H9 (cell line): ENCODE data around the gene MUS81. TPM values are rescaled to one million over a fixed set of nuclear protein-coding genes. Genes with fewer than 3 reads are reported as not detected.
A peak's percentile ranks its signal among the peaks of the same experiment; 100 is the strongest.

Experiments used
- DNase-seq: peaks from one replicate; pipeline ENCODE4 v3.0.0-alpha.2; 2017
- H2AFZ ChIP-seq: one replicate; pipeline ENCODE4 v1.6.1; 2013; ENCODE audit warnings: mild to moderate bottlenecking, low read length, control low read depth, moderate library complexity
- H2AK5ac ChIP-seq: 2 replicates; pipeline ENCODE4 v1.6.1; 2013; ENCODE audit warnings: low read length, control low read depth, mixed read lengths; ENCODE audit not compliant: insufficient read length
- H2BK120ac ChIP-seq: one replicate; pipeline ENCODE4 v1.6.1; 2013; ENCODE audit warnings: low read depth, mild to moderate bottlenecking, low read length, control low read depth, inconsistent platforms; ENCODE audit not compliant: poor library complexity, severe bottlenecking
- H2BK12ac ChIP-seq: 2 replicates; pipeline ENCODE4 v1.6.1; 2013; ENCODE audit warnings: low read length, control low read depth, mixed read lengths, low read depth; ENCODE audit not compliant: insufficient read length
- H2BK15ac ChIP-seq: 2 replicates; pipeline ENCODE4 v1.6.1; 2013; ENCODE audit warnings: low read depth, low read length, control low read depth
- H2BK20ac ChIP-seq: one replicate; pipeline ENCODE4 v1.6.1; 2013; ENCODE audit warnings: low read depth, mild to moderate bottlenecking, low read length, control low read depth, inconsistent platforms; ENCODE audit not compliant: poor library complexity, severe bottlenecking
- H2BK5ac ChIP-seq: 2 replicates; pipeline ENCODE4 v1.6.1; 2013; ENCODE audit warnings: low read length, control low read depth, mixed read lengths; ENCODE audit not compliant: insufficient read length
- H3K14ac ChIP-seq: 2 replicates; pipeline ENCODE4 v1.6.1; 2013; ENCODE audit warnings: low read length, control low read depth; ENCODE audit not compliant: insufficient read depth
- H3K18ac ChIP-seq: 2 replicates; pipeline ENCODE4 v1.6.1; 2013; ENCODE audit warnings: low read depth, mild to moderate bottlenecking, mixed read lengths, low read length, control low read depth; ENCODE audit not compliant: insufficient read length
- H3K23ac ChIP-seq: 2 replicates; pipeline ENCODE4 v1.6.1; 2013; ENCODE audit warnings: low read length, control low read depth, mixed read lengths, low read depth; ENCODE audit not compliant: insufficient read length
- H3K23me2 ChIP-seq: 2 replicates; pipeline ENCODE4 v1.6.1; 2013; ENCODE audit warnings: low read depth, mild to moderate bottlenecking, mixed read lengths, low read length, control low read depth; ENCODE audit not compliant: insufficient read length, poor library complexity, severe bottlenecking
- H3K27ac ChIP-seq: 2 replicates; pipeline ENCODE4 v1.5.1; 2013; ENCODE audit warnings: low read length, control low read depth, mixed read lengths, low read depth; ENCODE audit not compliant: insufficient read length
- H3K27me3 ChIP-seq: 2 replicates; pipeline ENCODE4 v1.6.1; 2013; ENCODE audit warnings: low read length, control low read depth, inconsistent platforms; ENCODE audit not compliant: insufficient read depth
- H3K4ac ChIP-seq: 2 replicates; pipeline ENCODE4 v1.6.1; 2013; ENCODE audit warnings: low read depth, mild to moderate bottlenecking, control low read depth, inconsistent platforms, low read length, moderate library complexity
- H3K4me1 ChIP-seq: 2 replicates; pipeline ENCODE4 v1.6.1; 2013; ENCODE audit warnings: low read length, control low read depth, inconsistent platforms; ENCODE audit not compliant: insufficient read depth
- H3K4me2 ChIP-seq: 2 replicates; pipeline ENCODE4 v1.6.1; 2013; ENCODE audit warnings: low read length, control low read depth, mixed read lengths; ENCODE audit not compliant: insufficient read length, insufficient read depth
- H3K56ac ChIP-seq: 2 replicates; pipeline ENCODE4 v1.6.1; 2013; ENCODE audit warnings: low read depth, mild to moderate bottlenecking, mixed read lengths, low read length, control low read depth; ENCODE audit not compliant: insufficient read length
- H3K79me1 ChIP-seq: 2 replicates; pipeline ENCODE4 v1.6.1; 2013; ENCODE audit warnings: low read depth, mild to moderate bottlenecking, moderate library complexity, low read length, control low read depth, inconsistent platforms; ENCODE audit not compliant: insufficient read depth, poor library complexity, severe bottlenecking
- H3K79me2 ChIP-seq: 2 replicates; pipeline ENCODE4 v1.6.1; 2013; ENCODE audit warnings: low read length, control low read depth, inconsistent platforms; ENCODE audit not compliant: insufficient read depth
- H3K9ac ChIP-seq: 2 replicates; pipeline ENCODE4 v1.6.1; 2013; ENCODE audit warnings: low read length, control low read depth, mixed read lengths; ENCODE audit not compliant: insufficient read length; ENCODE audit errors: extremely low read depth
- H3K9me3 ChIP-seq: one replicate; pipeline ENCODE4 v1.6.1; 2013; ENCODE audit warnings: low read depth, low read length, inconsistent platforms; ENCODE audit not compliant: control insufficient read depth
- H3T11ph ChIP-seq: one replicate; pipeline ENCODE4 v1.6.1; 2013; ENCODE audit warnings: mild to moderate bottlenecking, low read length, control low read depth, inconsistent platforms
- H4K20me1 ChIP-seq: one replicate; pipeline ENCODE4 v1.6.1; 2013; ENCODE audit not compliant: control insufficient read depth, insufficient read length, insufficient read depth
- H4K5ac ChIP-seq: 2 replicates; pipeline ENCODE4 v1.6.1; 2013; ENCODE audit warnings: low read depth, mild to moderate bottlenecking, mixed read lengths, low read length, control low read depth; ENCODE audit not compliant: insufficient read length
- H4K8ac ChIP-seq: replicated peaks from 2 replicates; pipeline ENCODE4 v1.6.1; 2013; ENCODE audit warnings: low read length, control low read depth, mixed read lengths, low read depth; ENCODE audit not compliant: insufficient read length
- H4K91ac ChIP-seq: 2 replicates; pipeline ENCODE4 v1.6.1; 2013; ENCODE audit warnings: low read depth, mild to moderate bottlenecking, moderate library complexity, mixed read lengths, low read length, control low read depth; ENCODE audit not compliant: insufficient read length
- H3K27ac Mint-ChIP-seq, 3 experiments: 2 replicates in 2 of 3; 3 replicates in 1 of 3; pipeline ENCODE4 v1.8.0; 2020 to 2021; ENCODE audit warnings: mixed read lengths in 3 of 3, mild to moderate bottlenecking in 1 of 3, moderate library complexity in 1 of 3
- H3K27me3 Mint-ChIP-seq: 2 replicates; pipeline ENCODE4 v1.8.0; 2021; ENCODE audit warnings: low read depth, mild to moderate bottlenecking, moderate library complexity, mixed read lengths
- H3K36me3 Mint-ChIP-seq, 3 experiments: 2 replicates in 2 of 3; 3 replicates in 1 of 3; pipeline ENCODE4 v1.8.0; 2020 to 2021; ENCODE audit warnings: low read depth in 3 of 3, mixed read lengths in 3 of 3; ENCODE audit not compliant: insufficient read depth in 1 of 3
- H3K4me1 Mint-ChIP-seq, 2 experiments: 2 replicates each; pipeline ENCODE4 v1.8.0; 2020; ENCODE audit warnings: mixed read lengths in 2 of 2
- H3K4me3 Mint-ChIP-seq, 2 experiments: 2 replicates in 1 of 2; 3 replicates in 1 of 2; pipeline ENCODE4 v1.8.0; 2020 to 2021; ENCODE audit warnings: mild to moderate bottlenecking in 2 of 2, mixed read lengths in 2 of 2, moderate library complexity in 1 of 2
- H3K9me3 Mint-ChIP-seq, 2 experiments: 2 replicates in 1 of 2; 3 replicates in 1 of 2; pipeline ENCODE4 v1.8.0; 2020; ENCODE audit warnings: mild to moderate bottlenecking in 2 of 2, mixed read lengths in 2 of 2, moderate library complexity in 1 of 2
- whole genome bisulfite sequencing: extraction: QIAGEN DNeasy Blood & Tissue Kit; methylation state at CpG from one replicate; pipeline ENCODE4 v1.1.7; 2013; ENCODE audit warnings: missing lambda C conversion rate, low lambda C conversion rate, mixed read lengths; ENCODE audit not compliant: insufficient read length; ENCODE audit errors: extremely low coverage; 5-methylcytosine and 5-hydroxymethylcytosine counted together
- total RNA-seq: library from RNA; stranded (reverse); gene quantifications from 2 replicates; pipeline ENCODE4 v1.2.1, GENCODE V29; 2021
- TF ChIP-seq, protein P1 (sequence below): fragments of 200-600 bp; sonication (generic); conservative IDR thresholded peaks from 3 replicates; pipeline ENCODE4 v1.8.0; 2021; ENCODE audit warnings: antibody characterized with exemption, mild to moderate bottlenecking

Gene MUS81
- total RNA-seq, 1 experiment from 2014 or later, result 49.2 TPM

DNA sequence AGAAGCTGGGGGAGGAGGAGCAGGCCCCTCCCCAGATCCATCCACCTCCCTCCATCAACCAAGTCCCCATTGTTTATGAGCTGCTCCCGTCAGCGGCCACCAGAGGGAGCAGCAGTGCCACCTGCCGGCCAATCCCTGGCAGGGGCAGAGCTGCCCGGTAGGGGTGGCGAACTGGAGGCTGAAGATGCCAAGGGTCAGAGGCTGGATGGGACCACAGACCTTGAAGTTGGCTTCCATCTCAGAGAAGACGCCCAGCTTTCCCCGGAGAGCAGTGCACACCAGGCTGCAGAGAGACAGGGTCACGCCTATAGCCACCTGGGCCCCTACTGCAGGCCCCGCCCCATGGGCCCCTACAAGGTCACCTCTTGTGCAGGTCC is 24.5 kb downstream of the MUS81 start:
- Histone ChIP-seq H2BK20ac (no peak overlapping the region), H3K14ac (no peak overlapping the region), H2BK15ac (no peak overlapping the region), H2BK12ac (no peak overlapping the region), H3K4ac (no peak overlapping the region), H3K18ac (no peak overlapping the region), H2AFZ (no peak overlapping the region), H4K20me1 (no peaks in the 10 kb centered on the region), H2BK120ac (no peak overlapping the region), H4K5ac (no peak overlapping the region), H3K4me1 (peaks cover 5% of the 10 kb centered on the region; the same call in 1 of the 2 replicates), H3K56ac (no peak overlapping the region), H2BK5ac (no peak overlapping the region), H3K27me3 (peaks cover 2% of the 10 kb centered on the region; the same call in 1 of the 2 replicates), H3K9ac (no peak overlapping the region), H3K9me3 (no peaks in the 10 kb centered on the region), H4K8ac (no peak overlapping the region), H3K23me2 (peaks cover 7% of the 10 kb centered on the region), H3K27ac (no peak overlapping the region), H3K23ac (no peak overlapping the region), H3T11ph (no peak overlapping the region), H3K4me2 (no peak overlapping the region), H3K79me2 (no peaks in the 10 kb centered on the region), H2AK5ac (no peak overlapping the region), H4K91ac (no peak overlapping the region), H3K79me1 (no peaks in the 10 kb centered on the region)
- Mint-ChIP-seq H3K27me3 (peaks cover 10% of the 10 kb centered on the region), H3K4me3 (0 out of 5 replicates have a peak overlapping the region, but pooled peaks of 1 of the 2 experiments have one; percentile 21), H3K36me3 (peaks cover 35 to 58% (median 55%) of the 10 kb centered on the region in 3 experiments), H3K4me1 (peaks cover 18 to 32% of the 10 kb centered on the region in 2 experiments), H3K9me3 (peaks cover 0 to 2% of the 10 kb centered on the region in 2 experiments; a peak in 1 of 5 replicates), H3K27ac (no peak overlapping the region; a peak in 1 of 7 replicates)
- WGBS, result no CpG with 5 or more reads among the region's 9 CpGs
- TF ChIP-seq, protein P1, sequence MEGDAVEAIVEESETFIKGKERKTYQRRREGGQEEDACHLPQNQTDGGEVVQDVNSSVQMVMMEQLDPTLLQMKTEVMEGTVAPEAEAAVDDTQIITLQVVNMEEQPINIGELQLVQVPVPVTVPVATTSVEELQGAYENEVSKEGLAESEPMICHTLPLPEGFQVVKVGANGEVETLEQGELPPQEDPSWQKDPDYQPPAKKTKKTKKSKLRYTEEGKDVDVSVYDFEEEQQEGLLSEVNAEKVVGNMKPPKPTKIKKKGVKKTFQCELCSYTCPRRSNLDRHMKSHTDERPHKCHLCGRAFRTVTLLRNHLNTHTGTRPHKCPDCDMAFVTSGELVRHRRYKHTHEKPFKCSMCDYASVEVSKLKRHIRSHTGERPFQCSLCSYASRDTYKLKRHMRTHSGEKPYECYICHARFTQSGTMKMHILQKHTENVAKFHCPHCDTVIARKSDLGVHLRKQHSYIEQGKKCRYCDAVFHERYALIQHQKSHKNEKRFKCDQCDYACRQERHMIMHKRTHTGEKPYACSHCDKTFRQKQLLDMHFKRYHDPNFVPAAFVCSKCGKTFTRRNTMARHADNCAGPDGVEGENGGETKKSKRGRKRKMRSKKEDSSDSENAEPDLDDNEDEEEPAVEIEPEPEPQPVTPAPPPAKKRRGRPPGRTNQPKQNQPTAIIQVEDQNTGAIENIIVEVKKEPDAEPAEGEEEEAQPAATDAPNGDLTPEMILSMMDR, result peak; percentile 99
- peak; percentile 88 for DNase-seq
